Tibial artery (tissue), 4 donors: ENCODE results near the gene ARHGAP8.

Source experiments
- DNase-seq, 2 donors: peaks; one replicate each; pipeline ENCODE4 v3.0.0-alpha.2; 2019
- H3K27ac ChIP-seq, 2 donors: fragments of 200-600 bp; sonication (generic) in 1 of 2; 1 replicate in 1 of 2; 2 replicates in 1 of 2; pipeline ENCODE4 v1.5.1; 2018 to 2019; ENCODE audit warnings: mild to moderate bottlenecking in 1 of 2
- H3K27me3 ChIP-seq, 2 donors: fragments of 200-600 bp; sonication (generic) in 1 of 2; one replicate each; pipeline versions ENCODE4 v1.5.1 to v1.6.0; 2016 to 2019
- H3K36me3 ChIP-seq, 3 donors: fragments of 200-600 bp; sonication (generic) in 2 of 3; one replicate each; pipeline ENCODE4 v1.5.1; 2016 to 2019; ENCODE audit warnings: mild to moderate bottlenecking in 2 of 3
- H3K4me1 ChIP-seq, 4 donors: fragments of 200-600 bp; sonication (generic) in 2 of 4; 1 replicate in 3 of 4; 2 replicates in 1 of 4; pipeline ENCODE4 v1.5.1; 2016 to 2019
- H3K4me3 ChIP-seq, 2 donors: fragments of 200-600 bp; sonication (generic) in 1 of 2; 1 replicate in 1 of 2; 2 replicates in 1 of 2; pipeline ENCODE4 v1.5.1; 2018 to 2019; ENCODE audit warnings: mild to moderate bottlenecking in 2 of 2
- H3K9me3 ChIP-seq, 3 donors: fragments of 200-600 bp; sonication (generic) in 1 of 3; one replicate each; pipeline ENCODE4 v1.5.1; 2016 to 2019
- intact Hi-C: fragments of 100-400 bp; cut with DNase I; formaldehyde crosslinking; loops from one replicate; pipeline ENCODE4 v1.15.0; 2023; ENCODE audit warnings: low total_unique reads
- TF ChIP-seq, protein P1 (sequence below), 2 experiments: fragments of 200-600 bp in 1 of 2; fragments of 450-650 bp in 1 of 2; IDR thresholded peaks; one replicate each; pipeline ENCODE4 v1.5.1; 2017 to 2019; ENCODE audit warnings: antibody characterized with exemption in 2 of 2, mild to moderate bottlenecking in 1 of 2, moderate library complexity in 1 of 2

Gene ARHGAP8

DNA sequence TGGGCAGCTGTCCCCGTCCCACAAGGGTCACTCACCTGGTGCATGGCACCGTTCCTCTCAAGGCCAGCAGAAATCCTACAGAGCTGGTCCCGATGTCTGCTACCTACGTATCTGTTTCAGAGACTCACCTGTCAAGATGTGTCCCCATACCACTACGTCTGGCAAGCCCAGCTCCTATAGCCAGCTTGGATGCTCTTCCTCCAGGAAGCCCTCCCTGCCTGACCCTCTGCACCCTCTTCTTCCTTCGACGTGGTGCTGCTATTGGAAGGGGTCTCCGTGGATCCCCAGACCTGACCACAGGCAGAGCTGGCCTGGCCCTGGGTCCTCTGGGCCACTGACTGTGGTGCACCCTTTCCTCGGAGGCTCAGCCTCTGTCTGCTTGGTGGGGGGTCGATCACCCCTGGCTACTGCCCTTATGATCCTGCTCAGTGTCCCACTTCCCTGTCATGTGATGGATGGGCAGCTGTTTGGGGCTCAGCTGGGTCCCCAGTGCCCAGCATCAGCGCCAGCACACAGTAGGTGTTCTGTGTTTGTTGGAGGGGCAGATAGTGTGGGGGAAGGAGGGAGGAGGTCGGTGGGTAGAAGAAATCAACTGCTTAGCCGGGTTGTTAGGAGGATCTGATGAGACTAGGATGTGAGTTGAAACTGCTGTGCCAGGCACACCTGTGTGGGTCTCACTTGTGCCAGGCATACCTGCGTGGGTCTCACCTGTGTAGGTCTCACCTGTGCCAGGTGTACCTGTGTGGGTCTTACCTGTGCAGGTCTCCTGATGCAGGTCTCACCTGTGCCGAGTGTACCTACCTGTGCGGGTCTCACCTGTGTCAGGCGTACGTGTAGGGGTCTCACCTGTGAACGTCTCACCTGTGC is 21.7 kb upstream of the ARHGAP8 start:
- Histone ChIP-seq H3K9me3 (no peaks in the 10 kb centered on the region), H3K27ac (no peak overlapping the region), H3K4me3 (no peak overlapping the region), H3K27me3 (peaks cover 0 to 22% of the 10 kb centered on the region in 2 donors), H3K36me3 (peaks cover 0 to 17% (median 0%) of the 10 kb centered on the region in 3 donors), H3K4me1 (peaks cover 0 to 19% (median 3%) of the 10 kb centered on the region in 4 donors)
- DNase-seq: no peak
- intact Hi-C loops: no loop called here
- TF ChIP-seq, protein P1, sequence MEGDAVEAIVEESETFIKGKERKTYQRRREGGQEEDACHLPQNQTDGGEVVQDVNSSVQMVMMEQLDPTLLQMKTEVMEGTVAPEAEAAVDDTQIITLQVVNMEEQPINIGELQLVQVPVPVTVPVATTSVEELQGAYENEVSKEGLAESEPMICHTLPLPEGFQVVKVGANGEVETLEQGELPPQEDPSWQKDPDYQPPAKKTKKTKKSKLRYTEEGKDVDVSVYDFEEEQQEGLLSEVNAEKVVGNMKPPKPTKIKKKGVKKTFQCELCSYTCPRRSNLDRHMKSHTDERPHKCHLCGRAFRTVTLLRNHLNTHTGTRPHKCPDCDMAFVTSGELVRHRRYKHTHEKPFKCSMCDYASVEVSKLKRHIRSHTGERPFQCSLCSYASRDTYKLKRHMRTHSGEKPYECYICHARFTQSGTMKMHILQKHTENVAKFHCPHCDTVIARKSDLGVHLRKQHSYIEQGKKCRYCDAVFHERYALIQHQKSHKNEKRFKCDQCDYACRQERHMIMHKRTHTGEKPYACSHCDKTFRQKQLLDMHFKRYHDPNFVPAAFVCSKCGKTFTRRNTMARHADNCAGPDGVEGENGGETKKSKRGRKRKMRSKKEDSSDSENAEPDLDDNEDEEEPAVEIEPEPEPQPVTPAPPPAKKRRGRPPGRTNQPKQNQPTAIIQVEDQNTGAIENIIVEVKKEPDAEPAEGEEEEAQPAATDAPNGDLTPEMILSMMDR (IDR thresholded peaks at IDR 0.05): no peak

DNA sequence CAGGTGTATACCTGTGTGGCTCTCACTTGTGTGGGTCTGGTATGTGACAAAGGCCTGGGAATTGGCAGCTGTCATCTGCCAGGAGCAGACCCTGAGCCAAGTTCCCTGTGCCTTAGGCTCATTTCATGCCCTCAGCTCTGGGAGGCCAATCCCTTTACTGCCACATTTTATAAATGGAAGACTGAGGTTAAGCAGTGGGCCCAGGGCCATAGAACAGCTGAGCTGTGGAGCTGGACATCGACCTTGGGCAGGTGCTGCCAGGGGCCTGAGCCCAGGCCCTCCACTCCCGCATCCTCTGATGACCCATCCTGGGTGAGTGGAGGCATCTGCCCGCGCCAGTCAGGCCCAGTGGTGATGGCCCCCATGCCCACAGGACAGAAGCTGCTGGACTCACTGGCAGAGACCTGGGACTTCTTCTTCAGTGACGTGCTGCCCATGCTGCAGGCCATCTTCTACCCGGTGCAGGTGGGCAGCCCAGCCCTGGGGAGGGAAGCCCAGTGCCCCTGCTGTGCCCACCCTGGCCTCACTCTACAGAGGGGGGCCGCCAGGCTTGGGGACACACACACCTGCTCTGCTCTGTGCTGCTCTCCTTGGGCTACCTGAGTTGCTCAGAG is 20.9 kb upstream of the ARHGAP8 start:
- H3K4me3 ChIP-seq: no peak overlapping the region
- peaks cover 0 to 11% (median 0%) of the 10 kb centered on the region in 3 donors for H3K36me3 ChIP-seq
- peaks cover 0 to 19% (median 3%) of the 10 kb centered on the region in 4 donors for H3K4me1 ChIP-seq
- DNase-seq: no peak
- intact Hi-C loops: no loop called here
- TF ChIP-seq, protein P1 (IDR thresholded peaks at IDR 0.05): no peak
- no peak overlapping the region for H3K27ac ChIP-seq
- no peaks in the 10 kb centered on the region for H3K9me3 ChIP-seq
- H3K27me3 ChIP-seq: peaks cover 0 to 28% of the 10 kb centered on the region in 2 donors

DNA sequence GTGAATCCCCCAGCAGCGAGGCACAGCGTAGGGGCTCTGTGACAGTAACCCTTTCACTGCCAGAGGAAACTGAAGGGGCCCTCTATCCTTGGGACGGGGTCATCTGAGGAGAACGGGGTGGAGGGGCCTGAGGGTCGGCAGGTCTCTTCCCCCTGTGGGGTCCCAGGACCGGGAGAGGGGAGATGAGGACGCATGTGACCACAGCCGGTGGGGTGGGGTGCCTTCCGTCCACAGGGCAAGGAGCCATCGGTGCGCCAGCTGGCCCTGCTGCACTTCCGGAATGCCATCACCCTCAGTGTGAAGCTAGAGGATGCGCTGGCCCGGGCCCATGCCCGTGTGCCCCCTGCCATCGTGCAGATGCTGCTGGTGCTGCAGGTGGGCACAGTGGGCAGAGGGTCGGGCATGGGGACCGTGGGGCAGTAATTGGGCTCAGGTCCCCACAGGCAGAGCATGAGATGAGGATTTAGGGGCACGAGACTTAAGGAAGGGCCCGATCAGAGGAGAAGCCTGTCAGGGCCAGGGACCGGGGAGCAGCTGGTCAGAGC is 20.3 kb upstream of the ARHGAP8 start:
- TF ChIP-seq, protein P1 (IDR thresholded peaks at IDR 0.05): no peak
- no peak overlapping the region for H3K4me3 ChIP-seq
- DNase-seq: no peak
- intact Hi-C loops: no loop called here
- peaks cover 0 to 5% (median 0%) of the 10 kb centered on the region in 3 donors for H3K36me3 ChIP-seq
- H3K4me1 ChIP-seq: peaks cover 0 to 19% (median 3%) of the 10 kb centered on the region in 4 donors
- no peaks in the 10 kb centered on the region for H3K9me3 ChIP-seq
- H3K27me3 ChIP-seq: peaks cover 0 to 34% of the 10 kb centered on the region in 2 donors
- no peak overlapping the region for H3K27ac ChIP-seq

DNA sequence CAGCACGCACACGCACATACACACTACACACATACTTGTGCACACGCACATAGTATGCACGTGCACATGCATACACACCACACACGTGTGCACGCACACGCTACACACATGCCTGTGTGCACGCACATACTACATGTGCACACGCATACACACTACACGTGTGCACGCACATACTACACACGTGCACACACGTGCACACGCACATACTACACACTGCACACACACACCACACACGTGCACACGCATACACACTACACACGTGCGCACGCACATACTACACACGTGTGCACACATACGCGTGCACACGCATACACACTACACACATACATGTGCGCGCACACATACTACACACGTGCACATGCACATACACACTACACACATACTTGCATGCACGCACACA is 19.7 kb upstream of the ARHGAP8 start:
- TF ChIP-seq, protein P1 (IDR thresholded peaks at IDR 0.05): no peak
- intact Hi-C loops: no loop called here
- H3K27ac ChIP-seq: no peak overlapping the region
- no peaks in the 10 kb centered on the region for H3K36me3 ChIP-seq
- H3K4me1 ChIP-seq: peaks cover 0 to 19% (median 3%) of the 10 kb centered on the region in 4 donors
- H3K27me3 ChIP-seq: peaks cover 0 to 40% of the 10 kb centered on the region in 2 donors
- DNase-seq: no peak
- H3K9me3 ChIP-seq: no peaks in the 10 kb centered on the region
- H3K4me3 ChIP-seq: no peak overlapping the region

DNA sequence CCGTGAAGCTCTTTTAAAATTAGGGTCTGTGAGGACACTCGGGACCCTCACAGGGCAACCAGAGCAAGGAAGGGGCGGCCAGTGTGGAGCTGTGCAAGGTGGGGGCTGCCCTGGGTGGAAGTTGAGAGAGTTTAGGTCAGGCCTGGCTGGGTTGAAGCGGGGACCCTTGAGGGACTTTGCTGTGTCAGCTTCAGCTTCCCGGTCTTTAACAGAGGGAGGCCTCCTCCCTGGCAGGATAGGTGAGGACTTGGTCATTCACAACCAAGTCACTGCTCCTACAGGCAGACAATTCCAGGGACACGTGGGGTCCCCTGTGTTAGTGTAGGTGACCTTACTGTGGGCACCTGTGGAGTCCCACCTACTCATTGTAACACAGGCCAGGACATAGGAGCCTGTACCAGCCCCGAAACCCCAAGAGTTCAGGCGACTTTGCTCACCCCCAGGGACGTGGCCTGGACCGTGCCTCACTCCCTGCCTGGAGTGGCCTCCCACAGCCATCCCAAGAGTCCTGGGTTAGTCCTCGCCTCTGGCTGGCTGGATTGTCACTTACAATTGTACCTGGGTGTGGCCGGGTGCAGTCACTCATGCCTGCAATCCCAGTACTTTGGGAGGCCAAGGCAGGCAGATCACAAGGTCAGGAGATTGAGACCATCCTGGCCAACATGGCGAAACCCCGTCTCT is 18.8 kb upstream of the ARHGAP8 start:
- intact Hi-C loops: no loop called here
- no peaks in the 10 kb centered on the region for H3K9me3 ChIP-seq

More for the DNA sequence above, 18.8 kb upstream of the ARHGAP8 start:
- H3K27me3 ChIP-seq: peaks cover 0 to 46% of the 10 kb centered on the region in 2 donors
- no peak overlapping the region for H3K4me3 ChIP-seq
- no peak for DNase-seq
- H3K4me1 ChIP-seq: peaks cover 0 to 19% (median 3%) of the 10 kb centered on the region in 4 donors
- TF ChIP-seq, protein P1 (IDR thresholded peaks at IDR 0.05): no peak
- no peaks in the 10 kb centered on the region for H3K36me3 ChIP-seq
- no peak overlapping the region for H3K27ac ChIP-seq
